Measurements from ENCODE around the gene CACNA2D3.

Gene CACNA2D3

DNA sequence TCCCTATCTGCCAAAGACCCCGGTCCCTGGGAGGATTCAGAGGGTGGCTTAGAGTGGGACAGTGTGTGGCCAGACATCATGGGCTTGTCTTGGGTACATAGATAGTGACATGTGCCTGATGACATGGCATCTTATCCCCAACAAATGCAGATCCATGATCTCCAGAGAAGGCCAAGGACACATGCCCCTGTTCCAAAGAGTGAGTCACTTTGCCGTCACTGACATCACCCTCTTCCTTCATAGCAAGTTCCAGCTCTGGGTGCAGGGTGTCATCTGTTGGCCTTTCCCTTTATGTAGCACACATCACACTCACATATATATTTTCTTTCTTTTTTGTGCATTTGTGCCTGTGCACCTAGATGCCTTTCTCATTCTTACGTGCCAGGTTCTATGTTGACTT is 455.0 kb downstream of the CACNA2D3 start:
- no peak for DNase-seq (ENCODE audit: low read depth)
- no peak overlapping the region for H3K4me3 ChIP-seq (ENCODE audit: low read length)
- TF ChIP-seq, protein P1, sequence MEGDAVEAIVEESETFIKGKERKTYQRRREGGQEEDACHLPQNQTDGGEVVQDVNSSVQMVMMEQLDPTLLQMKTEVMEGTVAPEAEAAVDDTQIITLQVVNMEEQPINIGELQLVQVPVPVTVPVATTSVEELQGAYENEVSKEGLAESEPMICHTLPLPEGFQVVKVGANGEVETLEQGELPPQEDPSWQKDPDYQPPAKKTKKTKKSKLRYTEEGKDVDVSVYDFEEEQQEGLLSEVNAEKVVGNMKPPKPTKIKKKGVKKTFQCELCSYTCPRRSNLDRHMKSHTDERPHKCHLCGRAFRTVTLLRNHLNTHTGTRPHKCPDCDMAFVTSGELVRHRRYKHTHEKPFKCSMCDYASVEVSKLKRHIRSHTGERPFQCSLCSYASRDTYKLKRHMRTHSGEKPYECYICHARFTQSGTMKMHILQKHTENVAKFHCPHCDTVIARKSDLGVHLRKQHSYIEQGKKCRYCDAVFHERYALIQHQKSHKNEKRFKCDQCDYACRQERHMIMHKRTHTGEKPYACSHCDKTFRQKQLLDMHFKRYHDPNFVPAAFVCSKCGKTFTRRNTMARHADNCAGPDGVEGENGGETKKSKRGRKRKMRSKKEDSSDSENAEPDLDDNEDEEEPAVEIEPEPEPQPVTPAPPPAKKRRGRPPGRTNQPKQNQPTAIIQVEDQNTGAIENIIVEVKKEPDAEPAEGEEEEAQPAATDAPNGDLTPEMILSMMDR (IDR thresholded peaks at IDR 0.05; ENCODE audit: insufficient read depth, low read depth, low read length, missing control alignments), result no peak

DNA sequence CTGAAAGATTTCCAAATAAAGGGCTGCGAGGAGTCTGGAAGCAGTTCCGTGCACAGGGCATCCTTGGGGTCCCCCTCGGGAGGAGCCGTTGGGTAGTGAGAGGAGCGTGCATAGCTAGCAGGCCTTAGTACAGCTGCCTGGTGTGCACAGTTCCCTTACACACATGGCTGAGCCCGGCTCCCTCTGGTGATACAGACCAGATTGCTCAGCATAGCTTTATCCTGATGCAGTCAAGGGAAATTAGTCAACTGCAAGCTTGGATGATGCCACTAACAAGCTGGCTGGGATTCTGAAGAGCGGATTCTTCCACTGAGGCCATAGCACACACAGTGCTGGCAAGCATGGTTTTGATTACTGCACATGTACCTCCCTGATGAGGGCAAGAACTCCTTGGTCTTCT is 456.1 kb downstream of the CACNA2D3 start:
- no peak for DNase-seq (ENCODE audit: low read depth)
- TF ChIP-seq, protein P1 (IDR thresholded peaks at IDR 0.05; ENCODE audit: insufficient read depth, low read depth, low read length, missing control alignments), result no peak
- H3K4me3 ChIP-seq (ENCODE audit: low read length), result no peak overlapping the region

DNA sequence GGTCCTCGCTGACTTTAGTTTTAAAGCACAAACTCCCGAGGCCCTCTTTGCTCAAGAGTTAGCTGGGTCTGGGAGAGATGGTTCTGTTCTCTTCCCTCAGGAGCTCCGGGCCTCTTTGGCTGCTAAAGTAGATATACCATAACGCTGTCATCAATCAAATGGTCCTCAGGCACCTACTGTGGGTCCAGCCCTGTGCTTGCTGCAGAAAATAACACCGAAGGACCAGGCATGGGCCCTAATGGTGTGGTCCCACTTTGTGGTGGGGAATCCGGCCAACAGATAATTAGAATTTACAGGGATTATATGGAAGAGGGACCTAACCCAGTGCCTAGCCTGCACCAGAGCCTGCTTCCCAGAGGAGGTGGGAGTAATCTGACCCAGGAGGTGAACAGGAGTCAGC is 458.1 kb downstream of the CACNA2D3 start:
- TF ChIP-seq, protein P1 (IDR thresholded peaks at IDR 0.05; ENCODE audit: insufficient read depth, low read depth, low read length, missing control alignments), result no peak
- no peak for DNase-seq (ENCODE audit: low read depth)
- H3K4me3 ChIP-seq (ENCODE audit: low read length), result no peak overlapping the region

DNA sequence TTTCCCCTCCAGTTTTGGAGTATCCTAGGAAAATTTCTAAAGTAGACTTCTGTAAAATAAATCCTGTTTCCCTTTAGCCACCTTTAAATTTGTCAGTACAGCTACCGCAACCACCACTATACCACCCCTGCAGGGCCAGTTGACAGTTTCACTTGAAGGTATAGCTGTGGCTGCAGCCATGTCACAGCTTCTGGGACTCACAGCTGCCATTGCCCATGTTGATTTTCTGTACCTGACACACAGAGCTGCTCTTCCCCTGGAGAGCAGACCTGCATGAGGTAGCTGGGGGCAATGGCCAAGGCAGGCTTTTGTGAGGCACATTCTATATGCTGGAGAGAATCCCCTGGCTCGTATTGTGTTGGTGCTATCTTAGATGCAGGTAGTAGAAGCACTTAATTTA is 460.1 kb downstream of the CACNA2D3 start:
- no peak overlapping the region for H3K4me3 ChIP-seq (ENCODE audit: low read length)
- no peak for DNase-seq (ENCODE audit: low read depth)
- TF ChIP-seq, protein P1 (IDR thresholded peaks at IDR 0.05; ENCODE audit: insufficient read depth, low read depth, low read length, missing control alignments), result no peak

DNA sequence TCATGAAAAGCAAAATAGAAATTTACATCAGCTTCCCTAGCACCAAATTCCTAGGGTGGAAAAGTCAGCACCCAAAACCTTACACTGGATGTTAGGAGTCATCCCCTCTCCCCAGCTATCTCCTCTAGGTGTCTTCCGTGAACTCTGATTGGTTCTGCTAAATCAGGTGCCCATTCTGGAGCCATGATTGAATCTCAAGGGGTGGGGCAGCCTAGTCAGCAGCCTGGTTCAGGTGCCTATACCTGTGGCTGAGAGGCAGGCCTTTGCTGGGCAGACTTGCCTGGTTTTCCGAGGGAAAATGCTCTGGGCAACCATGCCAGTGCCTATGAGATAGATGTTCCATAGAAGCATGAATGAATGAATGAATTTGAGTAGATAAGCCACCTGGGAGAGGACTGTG is 468.8 kb downstream of the CACNA2D3 start:
- TF ChIP-seq, protein P1 (IDR thresholded peaks at IDR 0.05; ENCODE audit: insufficient read depth, low read depth, low read length, missing control alignments), result no peak
- no peak for DNase-seq (ENCODE audit: low read depth)

DNA sequence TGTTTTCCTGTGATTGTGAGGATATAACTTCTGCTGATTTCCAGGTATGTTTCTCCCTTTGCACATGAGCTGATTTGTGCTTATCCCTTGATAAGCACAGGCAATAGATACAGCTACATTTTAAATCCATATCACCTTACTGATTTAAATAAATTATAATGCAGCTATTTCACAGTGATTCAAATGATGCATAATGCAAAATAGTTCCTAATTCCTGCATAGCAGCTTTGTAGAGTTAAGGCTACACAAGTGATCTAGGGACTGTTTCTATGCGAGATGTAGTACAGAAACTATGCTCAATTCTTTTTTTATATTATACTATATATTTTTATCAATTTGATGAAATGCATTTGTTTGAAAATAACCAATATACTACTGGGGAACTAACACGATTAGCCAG is 471.3 kb downstream of the CACNA2D3 start:
- TF ChIP-seq, protein P1 (IDR thresholded peaks at IDR 0.05; ENCODE audit: insufficient read depth, low read depth, low read length, missing control alignments), result no peak
- no peak overlapping the region for H3K4me3 ChIP-seq (ENCODE audit: low read length)
- DNase-seq (ENCODE audit: low read depth), result no peak

More for the DNA sequence above, 468.8 kb downstream of the CACNA2D3 start:
- no peak overlapping the region for H3K4me3 ChIP-seq (ENCODE audit: low read length)

DNA sequence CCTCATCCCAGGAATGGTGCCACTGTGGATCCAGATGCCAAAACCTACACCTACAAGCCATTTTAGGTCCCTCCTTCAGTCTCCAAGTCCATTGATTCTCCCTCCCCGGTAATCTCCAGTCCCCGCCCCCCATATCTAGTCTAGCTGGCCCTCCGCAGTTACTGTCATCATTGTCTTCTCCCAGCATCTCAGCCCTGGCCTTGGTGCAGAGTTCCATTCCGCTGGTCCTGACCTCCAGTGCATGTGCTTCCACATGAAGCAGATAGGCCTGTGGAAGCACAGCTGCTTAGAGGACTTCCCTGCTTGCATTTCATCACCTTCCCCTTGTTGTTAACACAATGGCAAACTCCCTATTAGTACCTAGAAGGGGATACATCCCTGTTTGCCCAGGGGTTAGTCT is 473.7 kb downstream of the CACNA2D3 start:
- H3K4me3 ChIP-seq (ENCODE audit: low read length), result no peak overlapping the region
- DNase-seq (ENCODE audit: low read depth), result no peak
- TF ChIP-seq, protein P1 (IDR thresholded peaks at IDR 0.05; ENCODE audit: insufficient read depth, low read depth, low read length, missing control alignments), result no peak

Data from epithelial cell of esophagus (primary cell).